GM12878 (cell line): ENCODE data around the gene NFKBIE. TPM values are rescaled to one million over a fixed set of nuclear protein-coding genes. Genes with fewer than 3 reads are reported as not detected.

Experiments used
- ATF3 ChIP-seq: IDR thresholded peaks from 2 replicates; pipeline ENCODE4 v1.6.1; 2011; ENCODE audit warnings: low read depth, mild to moderate bottlenecking, low read length, moderate library complexity, borderline replicate concordance; ENCODE audit errors: extremely low read depth
- BCL11A ChIP-seq: IDR thresholded peaks from 2 replicates; pipeline ENCODE4 v1.6.1; 2011; ENCODE audit warnings: low read depth, low read length
- CHD2 ChIP-seq: IDR thresholded peaks from 2 replicates; pipeline ENCODE4 v1.6.1; 2011; ENCODE audit warnings: low read depth, low read length, improper control_type of control experiment, borderline replicate concordance
- DPF2 ChIP-seq: fragments of 450-650 bp; IDR thresholded peaks from 2 replicates; pipeline ENCODE4 v1.6.1; 2017; ENCODE audit warnings: mild to moderate bottlenecking
- E2F4 ChIP-seq: IDR thresholded peaks from 2 replicates; pipeline ENCODE4 v1.6.1; 2012; ENCODE audit warnings: low read depth, low read length, improper control_type of control experiment
- E2F8 ChIP-seq: fragments of 450-650 bp; IDR thresholded peaks from 2 replicates; pipeline ENCODE4 v1.6.1; 2018; ENCODE audit warnings: mild to moderate bottlenecking, low read depth, moderate library complexity; ENCODE audit not compliant: partially characterized antibody
- EP300 ChIP-seq, 2 experiments: fragments of 150-350 bp in 1 of 2; IDR thresholded peaks; 2 replicates each; pipeline ENCODE4 v1.6.1; 2011 to 2012; ENCODE audit warnings: low read depth in 2 of 2, low read length in 2 of 2, borderline replicate concordance in 1 of 2, improper control_type of control experiment in 1 of 2, inconsistent platforms in 1 of 2; ENCODE audit not compliant: control insufficient read depth in 1 of 2
- POU2F2 ChIP-seq: IDR thresholded peaks from 3 replicates; pipeline ENCODE4 v1.6.1; 2011; ENCODE audit warnings: low read depth, mild to moderate bottlenecking, low read length, borderline replicate concordance
- RBBP5 ChIP-seq: fragments of 200-600 bp; sonication (generic); conservative IDR thresholded peaks from 2 replicates; pipeline ENCODE4 v1.6.1; 2016
- SIX5 ChIP-seq: IDR thresholded peaks from 2 replicates; pipeline ENCODE4 v1.6.1; 2011; ENCODE audit warnings: mild to moderate bottlenecking, low read depth, low read length, moderate library complexity; ENCODE audit not compliant: severe bottlenecking
- SP1 ChIP-seq: IDR thresholded peaks from one replicate; pipeline ENCODE4 v1.6.1; 2011; ENCODE audit warnings: low read depth, low read length
- SREBF1 ChIP-seq: IDR thresholded peaks from 2 replicates; pipeline ENCODE4 v1.6.1; 2012; ENCODE audit warnings: mild to moderate bottlenecking, low read length
- STAT3 ChIP-seq: IDR thresholded peaks from 2 replicates; pipeline ENCODE4 v1.6.1; 2011; ENCODE audit warnings: low read depth, low read length, improper control_type of control experiment
- SUZ12 ChIP-seq: fragments of 200-600 bp; sonication (generic); IDR thresholded peaks from one replicate; pipeline ENCODE4 v1.6.1; 2018; ENCODE audit warnings: antibody characterized with exemption, mild to moderate bottlenecking; ENCODE audit not compliant: unreplicated experiment
- TCF7 ChIP-seq: IDR thresholded peaks from 2 replicates; pipeline ENCODE4 v1.6.1; 2014; ENCODE audit warnings: antibody characterized with exemption, borderline replicate concordance
- USF1 ChIP-seq: IDR thresholded peaks from 2 replicates; pipeline ENCODE4 v1.6.1; 2011; ENCODE audit warnings: borderline replicate concordance, low read depth, mild to moderate bottlenecking, moderate library complexity, mixed read lengths, low read length; ENCODE audit not compliant: insufficient read depth; ENCODE audit errors: extremely low read length
- ZBED1 ChIP-seq: IDR thresholded peaks from 2 replicates; pipeline ENCODE4 v1.6.1; 2016; ENCODE audit warnings: borderline replicate concordance
- ZBTB33 ChIP-seq: fragments of 450-650 bp; IDR thresholded peaks from 2 replicates; pipeline ENCODE4 v1.6.1; 2017; ENCODE audit warnings: mild to moderate bottlenecking
- ZNF274 ChIP-seq: IDR thresholded peaks from one replicate; pipeline ENCODE4 v1.8.0; 2011; ENCODE audit not compliant: insufficient read length, insufficient read depth
- polyA plus RNA-seq, 11 experiments: library from polyadenylated mRNA; depleted of rRNA in 4 of 11; unstranded in 6 of 11; stranded (reverse) in 5 of 11; fragments of >200 nt; fragmentation: Nextera tagmentation in 4 of 11; fragmentation: Illumina TruSeq in 1 of 11; extraction: Ambion mirVana in 4 of 11; extraction: Trizol in 1 of 11; gene quantifications; 1 replicate in 1 of 11; 2 replicates in 10 of 11; pipeline versions ENCODE4 v1.2.1 to v1.2.3, GENCODE V29; 2011 to 2016; ENCODE audit warnings: inconsistent platforms in 2 of 11, missing spikeins in 2 of 11, low read depth in 1 of 11
- total RNA-seq, 4 experiments: library from RNA; depleted of rRNA in 3 of 4; stranded (reverse); fragments of >200 nt in 3 of 4; fragmentation: Illumina TruSeq in 1 of 4; extraction: Trizol in 1 of 4; gene quantifications; 2 replicates each; pipeline versions ENCODE4 v1.2.1 to v1.2.3, GENCODE V29; 2013 to 2021

The NFKBIE gene
- total and polyA plus RNA-seq, 10 of the 15 experiments (the other 5 are each of a cell fraction or from before 2014, with no cell fraction given), result 10.4 to 106 (median 38.8) TPM

- TF ChIP-seq E2F8 (no peak), ZNF274 (no peak), POU2F2 (peak; percentile 47; the same call in 1 of the 3 replicates), BCL11A (no peak), ATF3 (no peak), USF1 (no peak), STAT3 (no peak), CHD2 (peak; percentile 92), SREBF1 (no peak), EP300 (IDR thresholded peaks at IDR 0.05; ENCODE audit: borderline replicate concordance in 1 of 2, control insufficient read depth in 1 of 2, low read depth in 2 of 2, low read length in 2 of 2) (peak in 1 of 2 experiments; percentile 75; a peak in 2 of 4 replicates), RBBP5 (no peak), SIX5 (no peak), E2F4 (no peak), TCF7 (no peak), SUZ12 (no peak), SP1 (peak; percentile 56), DPF2 (peak; percentile 69), ZBED1 (no peak), ZBTB33 (no peak)
These were observed 19.3 kb downstream of the NFKBIE start (continued) for GRCh38 chr6:44245912-44246662.
